ENCODE results near the gene FBXO24. TPM values are rescaled to one million over a fixed set of nuclear protein-coding genes. Genes with fewer than 3 reads are reported as not detected.

The FBXO24 gene
- polyA plus RNA-seq, 1 of the 3 experiments (the other 2 are of a cell fraction), result 0.94 TPM

DNA sequence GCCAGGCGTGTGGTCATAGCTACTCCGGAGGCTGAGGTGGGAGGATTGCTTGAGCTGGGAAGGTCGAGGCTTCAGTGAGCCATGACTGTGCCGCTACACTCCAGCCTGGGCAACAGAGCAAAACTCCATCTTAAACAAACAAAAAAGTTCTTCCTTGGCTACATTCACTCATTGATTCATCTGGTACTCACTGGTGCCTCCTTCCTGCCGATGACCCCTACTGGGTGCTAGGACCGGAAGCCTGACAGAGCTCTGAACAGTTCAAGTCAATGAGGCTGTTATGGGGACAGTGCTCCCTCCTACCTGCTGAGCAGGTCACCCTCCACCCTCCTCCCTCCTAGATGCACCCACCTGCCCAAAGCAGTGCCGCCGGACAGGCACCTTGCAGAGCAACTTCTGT, 21.0 kb downstream of the FBXO24 start:
- DNase-seq, result no peak
- Histone ChIP-seq H3K79me2 (ENCODE audit: insufficient read depth) (peaks cover 16% of the 10 kb centered on the region), H4K20me1 (ENCODE audit: insufficient read depth) (no peaks in the 10 kb centered on the region), H3K9ac (no peak overlapping the region), H3F3A (replicated peaks; ENCODE audit: insufficient read depth) (peaks cover 63% of the 10 kb centered on the region), H3K36me3 (replicated peaks in 1 of 2; ENCODE audit: control insufficient read depth in 1 of 2, insufficient read depth in 2 of 2, low read length in 1 of 2) (peaks cover 27 to 32% of the 10 kb centered on the region in 2 experiments), H3K9me2 (no peaks in the 10 kb centered on the region), H3K4me1 (ENCODE audit: control insufficient read depth in 1 of 2, insufficient read depth in 2 of 2, low read depth in 1 of 2, low read length in 1 of 2) (peaks cover 2 to 6% of the 10 kb centered on the region in 2 experiments; a peak in 1 of 4 replicates), H3K27ac (ENCODE audit: low read depth in 2 of 2, low read length in 1 of 2) (no peak overlapping the region), H3K27me3 (ENCODE audit: insufficient read depth) (no peaks in the 10 kb centered on the region), H3K4me2 (no peak overlapping the region), H3K9me3 (no peaks in the 10 kb centered on the region), H3K4me3 (ENCODE audit: low read depth in 2 of 2, low read length in 1 of 2) (no peak overlapping the region), H2AFZ (ENCODE audit: low read depth) (no peak overlapping the region)
- 90% methylated on average over 8 of the region's 8 CpGs for WGBS (ENCODE audit: low lambda C conversion rate)
- TF ChIP-seq, protein P1, sequence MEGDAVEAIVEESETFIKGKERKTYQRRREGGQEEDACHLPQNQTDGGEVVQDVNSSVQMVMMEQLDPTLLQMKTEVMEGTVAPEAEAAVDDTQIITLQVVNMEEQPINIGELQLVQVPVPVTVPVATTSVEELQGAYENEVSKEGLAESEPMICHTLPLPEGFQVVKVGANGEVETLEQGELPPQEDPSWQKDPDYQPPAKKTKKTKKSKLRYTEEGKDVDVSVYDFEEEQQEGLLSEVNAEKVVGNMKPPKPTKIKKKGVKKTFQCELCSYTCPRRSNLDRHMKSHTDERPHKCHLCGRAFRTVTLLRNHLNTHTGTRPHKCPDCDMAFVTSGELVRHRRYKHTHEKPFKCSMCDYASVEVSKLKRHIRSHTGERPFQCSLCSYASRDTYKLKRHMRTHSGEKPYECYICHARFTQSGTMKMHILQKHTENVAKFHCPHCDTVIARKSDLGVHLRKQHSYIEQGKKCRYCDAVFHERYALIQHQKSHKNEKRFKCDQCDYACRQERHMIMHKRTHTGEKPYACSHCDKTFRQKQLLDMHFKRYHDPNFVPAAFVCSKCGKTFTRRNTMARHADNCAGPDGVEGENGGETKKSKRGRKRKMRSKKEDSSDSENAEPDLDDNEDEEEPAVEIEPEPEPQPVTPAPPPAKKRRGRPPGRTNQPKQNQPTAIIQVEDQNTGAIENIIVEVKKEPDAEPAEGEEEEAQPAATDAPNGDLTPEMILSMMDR (IDR thresholded peaks at IDR 0.05), result no peak
- CTCF ChIA-PET, result interaction anchor here (0.9 to 5.0 kb wide), 5 partner anchors 26 to 84 kb away, joined by 3 to 38 read pairs (median 4); no protein-coding TSS in a partner anchor
- POLR2A ChIA-PET, result interaction anchor here (0.5 to 0.6 kb wide), 2 partner anchors 21 to 64 kb away, joined by 3 read pairs; partner anchors contain the start of gene FBXO24

DNA sequence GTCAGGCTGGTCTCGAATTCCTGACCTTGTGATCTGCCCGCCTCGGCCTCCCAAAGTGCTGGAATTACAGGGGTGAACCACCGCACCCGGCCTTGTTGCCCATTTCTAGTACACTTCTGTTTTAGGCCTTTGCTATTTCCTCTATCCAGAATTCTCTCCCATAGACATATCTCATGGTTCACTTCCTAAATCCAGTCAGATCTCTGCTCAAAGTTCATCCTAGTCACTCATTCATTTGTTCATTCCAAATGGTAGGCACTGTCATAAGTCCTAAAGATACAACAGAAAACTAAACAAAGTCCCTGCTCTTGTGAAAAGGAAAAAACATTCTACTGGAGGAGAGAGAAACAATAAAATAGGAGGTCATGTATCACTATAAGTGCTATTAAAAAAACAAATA, 23.8 kb downstream of the FBXO24 start:
- peaks cover 56% of the 10 kb centered on the region for H3F3A ChIP-seq (replicated peaks; ENCODE audit: insufficient read depth)
- no peak overlapping the region for H2AFZ ChIP-seq (ENCODE audit: low read depth)
- H3K9me3 ChIP-seq, result no peaks in the 10 kb centered on the region
- TF ChIP-seq, protein P2, sequence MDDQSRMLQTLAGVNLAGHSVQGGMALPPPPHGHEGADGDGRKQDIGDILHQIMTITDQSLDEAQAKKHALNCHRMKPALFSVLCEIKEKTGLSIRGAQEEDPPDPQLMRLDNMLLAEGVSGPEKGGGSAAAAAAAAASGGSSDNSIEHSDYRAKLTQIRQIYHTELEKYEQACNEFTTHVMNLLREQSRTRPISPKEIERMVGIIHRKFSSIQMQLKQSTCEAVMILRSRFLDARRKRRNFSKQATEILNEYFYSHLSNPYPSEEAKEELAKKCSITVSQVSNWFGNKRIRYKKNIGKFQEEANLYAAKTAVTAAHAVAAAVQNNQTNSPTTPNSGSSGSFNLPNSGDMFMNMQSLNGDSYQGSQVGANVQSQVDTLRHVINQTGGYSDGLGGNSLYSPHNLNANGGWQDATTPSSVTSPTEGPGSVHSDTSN (IDR thresholded peaks at IDR 0.05), result no peak
- no peak for TF ChIP-seq MEF2A (IDR thresholded peaks at IDR 0.05; ENCODE audit: borderline replicate concordance, low read depth)
- TF ChIP-seq, protein P3, sequence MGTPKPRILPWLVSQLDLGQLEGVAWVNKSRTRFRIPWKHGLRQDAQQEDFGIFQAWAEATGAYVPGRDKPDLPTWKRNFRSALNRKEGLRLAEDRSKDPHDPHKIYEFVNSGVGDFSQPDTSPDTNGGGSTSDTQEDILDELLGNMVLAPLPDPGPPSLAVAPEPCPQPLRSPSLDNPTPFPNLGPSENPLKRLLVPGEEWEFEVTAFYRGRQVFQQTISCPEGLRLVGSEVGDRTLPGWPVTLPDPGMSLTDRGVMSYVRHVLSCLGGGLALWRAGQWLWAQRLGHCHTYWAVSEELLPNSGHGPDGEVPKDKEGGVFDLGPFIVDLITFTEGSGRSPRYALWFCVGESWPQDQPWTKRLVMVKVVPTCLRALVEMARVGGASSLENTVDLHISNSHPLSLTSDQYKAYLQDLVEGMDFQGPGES (IDR thresholded peaks at IDR 0.05; ENCODE audit: low read depth, low read length), result no peak
- TF ChIP-seq, protein P4, sequence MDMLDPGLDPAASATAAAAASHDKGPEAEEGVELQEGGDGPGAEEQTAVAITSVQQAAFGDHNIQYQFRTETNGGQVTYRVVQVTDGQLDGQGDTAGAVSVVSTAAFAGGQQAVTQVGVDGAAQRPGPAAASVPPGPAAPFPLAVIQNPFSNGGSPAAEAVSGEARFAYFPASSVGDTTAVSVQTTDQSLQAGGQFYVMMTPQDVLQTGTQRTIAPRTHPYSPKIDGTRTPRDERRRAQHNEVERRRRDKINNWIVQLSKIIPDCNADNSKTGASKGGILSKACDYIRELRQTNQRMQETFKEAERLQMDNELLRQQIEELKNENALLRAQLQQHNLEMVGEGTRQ (IDR thresholded peaks at IDR 0.05; ENCODE audit: borderline replicate concordance, low read depth, low read length), result no peak
- H3K36me3 ChIP-seq (replicated peaks in 1 of 2; ENCODE audit: control insufficient read depth in 1 of 2, insufficient read depth in 2 of 2, low read length in 1 of 2), result peaks cover 26 to 32% of the 10 kb centered on the region in 2 experiments
- peaks cover 0 to 14% of the 10 kb centered on the region in 2 experiments; a peak in 1 of 4 replicates for H3K4me1 ChIP-seq (ENCODE audit: control insufficient read depth in 1 of 2, insufficient read depth in 2 of 2, low read depth in 1 of 2, low read length in 1 of 2)
- no peak overlapping the region for H3K9ac ChIP-seq
- no peaks in the 10 kb centered on the region for H3K9me2 ChIP-seq
- ChIA-PET CTCF (interaction anchor here (1.0 to 9.1 kb wide), 3 partner anchors 23 to 81 kb away, joined by 4 to 119 read pairs (median 58); partner anchors contain the start of gene GIGYF1), POLR2A (interaction anchor here (1.5 kb wide), 1 partner anchor 24 kb away, joined by 7 read pairs; the partner anchor contains the start of genes FBXO24 and LRCH4)
- peaks cover 6% of the 10 kb centered on the region; the same call in 1 of the 2 replicates for H3K79me2 ChIP-seq (ENCODE audit: insufficient read depth)
- H3K4me3 ChIP-seq (ENCODE audit: low read depth in 2 of 2, low read length in 1 of 2), result no peak overlapping the region
- no peak overlapping the region for H3K27ac ChIP-seq (ENCODE audit: low read depth in 2 of 2, low read length in 1 of 2)
- H3K4me2 ChIP-seq, result no peak overlapping the region
- no peaks in the 10 kb centered on the region for H3K27me3 ChIP-seq (ENCODE audit: insufficient read depth)
- DNase-seq, result no peak
- WGBS (ENCODE audit: low lambda C conversion rate), result 96% methylated on average over 5 of the region's 5 CpGs
- H4K20me1 ChIP-seq (ENCODE audit: insufficient read depth), result no peaks in the 10 kb centered on the region
